Suppressor macrophage treated with lipopolysaccharide for 4 hours (primary cell): ENCODE results near the gene RIMS3.

Source experiments
- DNase-seq: peaks from one replicate; pipeline ENCODE4 v3.0.0-alpha.2; 2020

RIMS3 gene

GRCh38 chr1:40652979-40653378 is 12.5 kb downstream of the RIMS3 start:
- DNase-seq: no peak

GRCh38 chr1:40652468-40652867 is 13.0 kb downstream of the RIMS3 start:
- DNase-seq: no peak

GRCh38 chr1:40651138-40651857 is 14.2 kb downstream of the RIMS3 start:
- DNase-seq: no peak

- peak; percentile 22 for DNase-seq
These were observed 15.4 kb downstream of the RIMS3 start for GRCh38 chr1:40650075-40650474.

- no peak for DNase-seq
These were observed 15.9 kb downstream of the RIMS3 start for GRCh38 chr1:40649592-40649930.

- no peak for DNase-seq
These were observed 16.4 kb downstream of the RIMS3 start for GRCh38 chr1:40648928-40649591.

GRCh38 chr1:40648200-40648599 is 17.3 kb downstream of the RIMS3 start:
- DNase-seq: no peak

- DNase-seq: peak; percentile 63
These were observed 19.2 kb downstream of the RIMS3 start for GRCh38 chr1:40646315-40646714.

- DNase-seq: no peak
These were observed 20.3 kb downstream of the RIMS3 start for GRCh38 chr1:40645118-40645680.

- no peak for DNase-seq
These were observed 23.8 kb downstream of the RIMS3 start for GRCh38 chr1:40641601-40642242.

GRCh38 chr1:40640314-40641076 is 25.0 kb downstream of the RIMS3 start:
- DNase-seq: no peak

- no peak for DNase-seq
These were observed 27.1 kb downstream of the RIMS3 start for GRCh38 chr1:40638097-40639036.

GRCh38 chr1:40637470-40638007 is 27.9 kb downstream of the RIMS3 start:
- DNase-seq: no peak

- DNase-seq: no peak
These were observed 28.7 kb downstream of the RIMS3 start for GRCh38 chr1:40636777-40637176.

GRCh38 chr1:40635763-40636500 is 29.6 kb downstream of the RIMS3 start:
- no peak for DNase-seq

- no peak for DNase-seq
These were observed 30.4 kb downstream of the RIMS3 start for GRCh38 chr1:40634901-40635655.

GRCh38 chr1:40633931-40634376 is 31.5 kb downstream of the RIMS3 start:
- peak; percentile 58 for DNase-seq

GRCh38 chr1:40633523-40633922 is 32.0 kb downstream of the RIMS3 start:
- DNase-seq: no peak

GRCh38 chr1:40630488-40631223 is 34.8 kb downstream of the RIMS3 start:
- DNase-seq: peak; percentile 31
